B cell (primary cell): ENCODE measurements around the gene HPDL. TPM values are rescaled to one million over a fixed set of nuclear protein-coding genes. Genes with fewer than 3 reads are reported as not detected.

Source experiments
- ATAC-seq: fragments of 200-7000 bp; cut with Tn5 transposase; one replicate; pipeline ENCODE4 v1.10.0; 2021; ENCODE audit warnings: low read depth, mild to moderate bottlenecking, moderate number of reproducible peaks, moderate library complexity
- CTCF ChIA-PET: fragments of 350-600 bp; sonication (Branson Sonifier 250); formaldehyde crosslinking; loops from one replicate; lab custom pipeline; 2021; ENCODE audit warnings: antibody characterized with exemption, inconsistent platforms; lab: Charles Lee
- POLR2A ChIA-PET: fragments of 350-600 bp; sonication (Branson Sonifier 250); formaldehyde crosslinking; loops from one replicate; lab custom pipeline; 2021; ENCODE audit warnings: antibody characterized with exemption; lab: Charles Lee
- DNase-seq: peaks from one replicate; pipeline ENCODE4 v3.0.0; 2013
- H2AFZ ChIP-seq: 2 replicates; pipeline ENCODE4 v1.6.1; 2012; ENCODE audit warnings: mild to moderate bottlenecking, low read depth, low read length; ENCODE audit not compliant: insufficient read depth, poor library complexity, severe bottlenecking
- H3K27ac ChIP-seq, 2 donors: 1 replicate in 1 of 2; 2 replicates in 1 of 2; pipeline ENCODE4 v1.5.1; 2012 to 2013; ENCODE audit warnings: low read length in 2 of 2, mild to moderate bottlenecking in 2 of 2, moderate library complexity in 1 of 2
- H3K27me3 ChIP-seq, 4 experiments: fragments of 200-600 bp in 1 of 4; sonication (generic) in 1 of 4; replicated peaks in 1 of 4; 1 replicate in 2 of 4; 2 replicates in 2 of 4; pipeline versions ENCODE4 v1.6.1 to v1.7.0; 2013 to 2016; ENCODE audit warnings: low read length in 3 of 4, mild to moderate bottlenecking in 2 of 4, mixed read lengths in 1 of 4, moderate library complexity in 1 of 4; ENCODE audit not compliant: insufficient read depth in 4 of 4, control insufficient read depth in 3 of 4; ENCODE audit errors: control extremely low read depth in 1 of 4
- H3K36me3 ChIP-seq, 2 experiments: replicated peaks in 1 of 2; 1 replicate in 1 of 2; 2 replicates in 1 of 2; pipeline versions ENCODE4 v1.6.1 to v1.7.1; 2013; ENCODE audit warnings: low read length in 1 of 2; ENCODE audit not compliant: insufficient read depth in 2 of 2, control insufficient read depth in 1 of 2; ENCODE audit errors: control extremely low read depth in 1 of 2, extremely low read depth in 1 of 2
- H3K4me1 ChIP-seq, 2 donors: fragments of 200-600 bp in 1 of 2; sonication (generic) in 1 of 2; 1 replicate in 1 of 2; 2 replicates in 1 of 2; pipeline versions ENCODE4 v1.5.1 to v1.6.1; 2013 to 2017; ENCODE audit warnings: low read length in 2 of 2; ENCODE audit not compliant: control insufficient read depth in 2 of 2, insufficient read depth in 2 of 2
- H3K4me2 ChIP-seq: replicated peaks from 2 replicates; pipeline ENCODE3; 2012; ENCODE audit warnings: mild to moderate bottlenecking, low read depth, low read length; ENCODE audit not compliant: poor library complexity, severe bottlenecking
- H3K4me3 ChIP-seq, 5 experiments: fragments of 200-600 bp in 1 of 5; sonication (generic) in 1 of 5; 1 replicate in 3 of 5; 2 replicates in 2 of 5; pipeline versions ENCODE4 v1.5.1 to v1.7.0; 2011 to 2016; ENCODE audit warnings: low read length in 4 of 5, mild to moderate bottlenecking in 4 of 5, low read depth in 2 of 5, control low read depth in 1 of 5, moderate library complexity in 1 of 5; ENCODE audit not compliant: insufficient read depth in 1 of 5; ENCODE audit errors: control extremely low read depth in 1 of 5, extremely low read depth in 1 of 5
- H3K79me2 ChIP-seq: fragments of 200-600 bp; sonication (generic); one replicate; pipeline ENCODE4 v1.6.0; 2016; ENCODE audit warnings: low read length; ENCODE audit not compliant: control insufficient read depth, insufficient read depth
- H3K9ac ChIP-seq: fragments of 200-600 bp; sonication (generic); 2 replicates; pipeline ENCODE4 v1.6.1; 2017; ENCODE audit warnings: mild to moderate bottlenecking, low read length, moderate library complexity
- H3K9me3 ChIP-seq, 3 donors: one replicate each; pipeline versions ENCODE4 v1.6.1 to v1.7.1; 2013; ENCODE audit warnings: low read length in 2 of 3; ENCODE audit not compliant: control insufficient read depth in 2 of 3, insufficient read depth in 1 of 3; ENCODE audit errors: control extremely low read depth in 1 of 3
- H4K20me1 ChIP-seq: 2 replicates; pipeline ENCODE4 v1.6.0; 2012; ENCODE audit warnings: mild to moderate bottlenecking, low read length; ENCODE audit not compliant: insufficient read depth, control insufficient read depth, poor library complexity, severe bottlenecking
- H3K27ac Mint-ChIP-seq: one replicate; pipeline ENCODE4 v1.8.0; 2021; ENCODE audit warnings: mixed read lengths
- H3K27me3 Mint-ChIP-seq: one replicate; pipeline ENCODE4 v1.8.0; 2021; ENCODE audit warnings: mixed read lengths
- H3K4me1 Mint-ChIP-seq: one replicate; pipeline ENCODE4 v1.8.0; 2021; ENCODE audit warnings: mixed read lengths
- H3K4me3 Mint-ChIP-seq: one replicate; pipeline ENCODE4 v1.8.0; 2021; ENCODE audit warnings: mixed read lengths
- H3K9me3 Mint-ChIP-seq: one replicate; pipeline ENCODE4 v1.8.0; 2022; ENCODE audit warnings: mixed read lengths; ENCODE audit not compliant: insufficient read depth
- EZH2 ChIP-seq: IDR thresholded peaks from 2 replicates; pipeline ENCODE4 v1.6.1; 2012; ENCODE audit warnings: borderline replicate concordance, low read depth, mild to moderate bottlenecking, moderate library complexity, low read length; ENCODE audit not compliant: insufficient read depth, poor library complexity, severe bottlenecking
- WGBS: methylation state at CpG from one replicate; pipeline ENCODE4 v1.1.5; 2013; ENCODE audit warnings: missing lambda C conversion rate; ENCODE audit not compliant: insufficient coverage; 5-methylcytosine and 5-hydroxymethylcytosine counted together
- intact Hi-C: fragments of 100-400 bp; cut with micrococcal nuclease; formaldehyde crosslinking; loops from one replicate; pipeline ENCODE4 v1.10.0; 2022
- polyA plus RNA-seq: library from polyadenylated mRNA; depleted of rRNA; stranded (reverse); fragments of >200 nt; gene quantifications from 2 replicates; pipeline ENCODE4 v1.2.3, GENCODE V29; 2012
- total RNA-seq, 2 donors: library from RNA; stranded (reverse); fragments of 120-200 nt in 1 of 2; gene quantifications; 1 replicate in 1 of 2; 2 replicates in 1 of 2; pipeline versions ENCODE4 v1.2.3 to v1.2.4, GENCODE V29; 2013 to 2022
- TF ChIP-seq, protein P1 (sequence below): fragments of 200-600 bp; IDR thresholded peaks from one replicate; pipeline ENCODE4 v1.8.0; 2022; ENCODE audit warnings: antibody characterized with exemption, mild to moderate bottlenecking

HPDL gene
- total and polyA plus RNA-seq, 2 donors (not counting 1 experiment from before 2014, with no cell fraction given): 0.67 to 0.79 TPM

DNA sequence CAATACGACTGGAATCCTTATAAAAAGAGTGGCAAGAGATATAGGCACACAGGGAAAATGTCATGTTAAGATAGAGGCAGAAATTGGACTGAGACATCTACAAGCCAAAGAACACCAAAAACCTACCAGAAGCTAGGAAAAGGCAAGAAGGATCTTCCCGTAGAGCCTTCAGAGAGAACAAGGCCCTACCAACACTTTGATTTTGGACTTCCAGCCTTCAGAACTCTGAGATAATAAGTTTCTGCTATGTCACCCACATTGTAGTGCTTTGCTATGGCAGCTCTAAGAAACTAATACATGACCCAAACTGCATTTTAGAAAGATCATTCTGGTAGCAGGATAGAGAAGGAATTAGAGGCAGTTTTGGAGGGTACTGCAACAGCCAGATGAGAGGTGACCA, 37.6 kb downstream of the HPDL start:
- H3K27me3 ChIP-seq: no peaks in the 10 kb centered on the region
- ATAC-seq (no peak), DNase-seq (no peak)
- no peaks in the 10 kb centered on the region for H3K9me3 Mint-ChIP-seq
- H2AFZ ChIP-seq: no peak overlapping the region
- WGBS: 100% methylated on average over 1 of the region's 2 CpGs
- peaks cover 23% of the 10 kb centered on the region for H3K4me1 Mint-ChIP-seq
- no peaks in the 10 kb centered on the region for H3K9me3 ChIP-seq
- H3K4me2 ChIP-seq: no peak overlapping the region
- no peak overlapping the region for H3K9ac ChIP-seq
- CTCF ChIA-PET: interaction anchor here (2.1 kb wide), 1 partner anchor 129 kb away, joined by 12 read pairs; no protein-coding TSS in a partner anchor
- H3K27me3 Mint-ChIP-seq: no peaks in the 10 kb centered on the region
- H3K4me3 ChIP-seq: no peak overlapping the region
- TF ChIP-seq EZH2: no peak
- peaks cover 0 to 2% of the 10 kb centered on the region in 2 experiments for H3K36me3 ChIP-seq
- H3K79me2 ChIP-seq: no peaks in the 10 kb centered on the region
- H3K27ac Mint-ChIP-seq: no peak overlapping the region
- no peaks in the 10 kb centered on the region for H4K20me1 ChIP-seq
- intact Hi-C loops: loop anchor here (5.0 kb wide), 1 partner anchor 48 kb away; no protein-coding TSS in a partner anchor
- H3K27ac ChIP-seq: no peak overlapping the region
- POLR2A ChIA-PET: no interaction called here
- no peak overlapping the region for H3K4me3 Mint-ChIP-seq
- peaks cover 7 to 12% of the 10 kb centered on the region in 2 donors for H3K4me1 ChIP-seq

DNA sequence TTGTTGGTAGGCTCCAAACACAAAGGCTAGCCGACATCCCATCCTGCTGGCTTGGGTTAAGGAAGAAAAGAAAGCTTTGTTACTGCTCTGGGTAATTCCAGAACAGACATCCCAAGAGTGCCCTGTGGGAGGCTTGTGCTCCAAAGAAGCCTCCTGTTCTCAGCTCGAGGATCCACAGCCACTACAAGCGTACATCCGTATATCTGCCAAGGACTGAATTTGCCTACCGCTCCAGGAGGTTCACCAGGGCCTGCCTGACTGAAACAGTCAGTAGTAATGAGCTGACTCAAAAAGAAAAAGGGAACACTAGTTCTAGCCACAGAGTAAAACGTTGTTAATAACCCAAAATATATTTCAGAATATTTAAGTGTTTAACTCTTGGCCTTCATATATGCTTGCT, 38.4 kb downstream of the HPDL start:
- Mint-ChIP-seq H3K4me3 (no peak overlapping the region), H3K9me3 (no peaks in the 10 kb centered on the region), H3K27me3 (no peaks in the 10 kb centered on the region), H3K27ac (peak overlapping the region; percentile 54), H3K4me1 (peaks cover 21% of the 10 kb centered on the region)
- H3K79me2 ChIP-seq: no peaks in the 10 kb centered on the region
- no peak for DNase-seq
- no peak for ATAC-seq
- CTCF ChIA-PET: interaction anchor here (0.7 to 2.1 kb wide), 3 partner anchors 38 to 203 kb away, joined by 3 to 12 read pairs (median 3); no protein-coding TSS in a partner anchor
- no peaks in the 10 kb centered on the region for H3K27me3 ChIP-seq
- TF ChIP-seq, protein P1, sequence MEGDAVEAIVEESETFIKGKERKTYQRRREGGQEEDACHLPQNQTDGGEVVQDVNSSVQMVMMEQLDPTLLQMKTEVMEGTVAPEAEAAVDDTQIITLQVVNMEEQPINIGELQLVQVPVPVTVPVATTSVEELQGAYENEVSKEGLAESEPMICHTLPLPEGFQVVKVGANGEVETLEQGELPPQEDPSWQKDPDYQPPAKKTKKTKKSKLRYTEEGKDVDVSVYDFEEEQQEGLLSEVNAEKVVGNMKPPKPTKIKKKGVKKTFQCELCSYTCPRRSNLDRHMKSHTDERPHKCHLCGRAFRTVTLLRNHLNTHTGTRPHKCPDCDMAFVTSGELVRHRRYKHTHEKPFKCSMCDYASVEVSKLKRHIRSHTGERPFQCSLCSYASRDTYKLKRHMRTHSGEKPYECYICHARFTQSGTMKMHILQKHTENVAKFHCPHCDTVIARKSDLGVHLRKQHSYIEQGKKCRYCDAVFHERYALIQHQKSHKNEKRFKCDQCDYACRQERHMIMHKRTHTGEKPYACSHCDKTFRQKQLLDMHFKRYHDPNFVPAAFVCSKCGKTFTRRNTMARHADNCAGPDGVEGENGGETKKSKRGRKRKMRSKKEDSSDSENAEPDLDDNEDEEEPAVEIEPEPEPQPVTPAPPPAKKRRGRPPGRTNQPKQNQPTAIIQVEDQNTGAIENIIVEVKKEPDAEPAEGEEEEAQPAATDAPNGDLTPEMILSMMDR: no peak
- no peak for TF ChIP-seq EZH2
- WGBS: 87% methylated on average over 4 of the region's 6 CpGs
- peaks cover 0 to 2% of the 10 kb centered on the region in 2 experiments for H3K36me3 ChIP-seq
- H3K4me3 ChIP-seq: no peak overlapping the region
- no peak overlapping the region for H2AFZ ChIP-seq
- H3K4me2 ChIP-seq: no peak overlapping the region
- H3K9me3 ChIP-seq: no peaks in the 10 kb centered on the region
- intact Hi-C loops: no loop called here
- H3K9ac ChIP-seq: no peak overlapping the region
- no peak overlapping the region for H3K27ac ChIP-seq
- H3K4me1 ChIP-seq: peaks cover 5 to 6% of the 10 kb centered on the region in 2 donors
- POLR2A ChIA-PET: interaction anchor here (0.6 to 0.8 kb wide), 4 partner anchors 31 to 205 kb away, joined by 3 to 5 read pairs (median 4); partner anchors contain the start of gene TESK2
- H4K20me1 ChIP-seq: no peaks in the 10 kb centered on the region
